Left hindlimb (tissue), 1 donor: Measurements from ENCODE around the gene LDB2.
"Not testable (repeated sequence)": the region's sequence is repeated elsewhere in the genome, so short reads cannot be mapped to it uniquely, and the experiment has no call there.

Experiments used
- DNase-seq: peaks from one replicate; pipeline ENCODE4 v3.0.0-alpha.2; 2018

LDB2 gene

GRCh38 chr4:16530688-16531635 is 367.5 kb downstream of the LDB2 start:
- DNase-seq = no peak

GRCh38 chr4:16524911-16525554 is 373.4 kb downstream of the LDB2 start:
- no peak for DNase-seq

- no peak for DNase-seq
Measured at GRCh38 chr4:16524406-16524805, 374.0 kb downstream of the LDB2 start.

- not testable (repeated sequence) for DNase-seq
Measured at GRCh38 chr4:16523526-16523925, 374.9 kb downstream of the LDB2 start.

- no peak for DNase-seq
Measured at GRCh38 chr4:16521156-16521915, 377.1 kb downstream of the LDB2 start.

- no peak for DNase-seq
Measured at GRCh38 chr4:16516796-16517439, 381.5 kb downstream of the LDB2 start.

- no peak for DNase-seq
Measured at GRCh38 chr4:16513876-16514275, 384.6 kb downstream of the LDB2 start.

- no peak for DNase-seq
Measured at GRCh38 chr4:16508968-16509367, 389.5 kb downstream of the LDB2 start.

- DNase-seq = no peak
Measured at GRCh38 chr4:16505726-16506125, 392.7 kb downstream of the LDB2 start.

- no peak for DNase-seq
Measured at GRCh38 chr4:16505267-16505666, 393.2 kb downstream of the LDB2 start.

- DNase-seq = no peak
Measured at GRCh38 chr4:16503421-16504100, 394.9 kb downstream of the LDB2 start.

- DNase-seq = no peak
Measured at GRCh38 chr4:16498978-16499377, 399.5 kb downstream of the LDB2 start.

GRCh38 chr4:16496501-16496900 is 401.9 kb downstream of the LDB2 start:
- no peak for DNase-seq

GRCh38 chr4:16492872-16493271 is 405.6 kb downstream of the LDB2 start:
- DNase-seq = no peak

- no peak for DNase-seq
Measured at GRCh38 chr4:16489226-16489625, 409.2 kb downstream of the LDB2 start.

- DNase-seq = no peak
Measured at GRCh38 chr4:16488084-16488483, 410.4 kb downstream of the LDB2 start.

- no peak for DNase-seq
Measured at GRCh38 chr4:16484711-16485110, 413.7 kb downstream of the LDB2 start.

- DNase-seq = no peak
Measured at GRCh38 chr4:16483540-16483939, 414.9 kb downstream of the LDB2 start.

- no peak for DNase-seq
Measured at GRCh38 chr4:16480011-16480410, 418.4 kb downstream of the LDB2 start.

GRCh38 chr4:16472537-16472936 is 425.9 kb downstream of the LDB2 start:
- DNase-seq = no peak

GRCh38 chr4:16467061-16467460 is 431.4 kb downstream of the LDB2 start:
- no peak for DNase-seq

GRCh38 chr4:16466581-16466980 is 431.9 kb downstream of the LDB2 start:
- DNase-seq = no peak
